ENCODE results near the gene ADCY3. TPM values are rescaled to one million over a fixed set of nuclear protein-coding genes. Genes with fewer than 3 reads are reported as not detected.

The ADCY3 gene
- total and polyA plus RNA-seq, 10 of the 15 experiments (the other 5 are each of a cell fraction or from before 2014, with no cell fraction given) = 2.8 to 102 (median 50.4) TPM

DNA sequence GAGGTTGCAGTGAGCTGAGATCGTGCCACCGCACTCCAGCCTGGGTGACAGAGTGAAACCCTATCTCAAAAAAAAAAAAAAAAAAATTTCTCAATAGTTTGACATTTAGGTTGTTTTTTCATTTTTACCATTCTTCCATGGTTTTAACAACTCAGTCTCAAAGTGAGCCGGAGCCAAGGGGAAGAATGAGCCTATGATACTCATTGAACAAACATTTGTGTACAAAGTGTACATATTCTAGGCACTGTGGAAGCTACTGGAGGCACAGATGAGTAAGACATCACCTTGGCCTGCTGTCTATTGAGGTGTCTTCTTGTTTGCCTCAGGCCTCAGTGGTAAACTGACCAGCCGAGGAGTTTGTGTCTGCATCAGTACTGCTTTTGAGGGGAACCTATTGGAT lies 104.9 kb downstream of the ADCY3 start:
- no TSS peak for BruUV-seq (replicated peaks)
- ChIA-PET POLR2A (interaction anchor here (0.7 kb wide), 1 partner anchor 438 kb away, joined by 6 read pairs; no protein-coding TSS in a partner anchor), CTCF (interaction anchor here (1.4 kb wide), 1 partner anchor 12 kb away, joined by 4 read pairs; no protein-coding TSS in a partner anchor), RAD21 (ENCODE audit: unreplicated experiment) (no interaction called here), SMC1A (ENCODE audit: uncharacterized antibody, unreplicated experiment) (interaction anchor here (1.2 to 1.8 kb wide), 2 partner anchors 16 to 393 kb away, joined by 3 to 7 read pairs; no protein-coding TSS in a partner anchor)
- Histone ChIP-seq H3K4me1 (ENCODE audit: control insufficient read depth, insufficient read depth, low read length) (no peaks in the 10 kb centered on the region), H3K36me3 (ENCODE audit: control insufficient read depth in 2 of 2, insufficient read depth in 2 of 2, low read length in 1 of 2) (peaks cover 21 to 29% of the 10 kb centered on the region in 2 experiments), H3K4me2 (ENCODE audit: control insufficient read depth, insufficient read depth) (no peak overlapping the region), H2AFZ (ENCODE audit: control insufficient read depth, low read depth, low read length) (no peak overlapping the region), H3K9me3 (replicated peaks; ENCODE audit: control insufficient read depth, insufficient read depth, low read length) (no peaks in the 10 kb centered on the region), H3K27me3 (replicated peaks in 1 of 2; ENCODE audit: control insufficient read depth in 2 of 2, insufficient read depth in 2 of 2, low read length in 1 of 2) (no peaks in the 10 kb centered on the region), H3K79me2 (ENCODE audit: control insufficient read depth, insufficient read depth, low read length) (peaks cover 7% of the 10 kb centered on the region), H3K27ac (ENCODE audit: control insufficient read depth, insufficient read depth) (no peak overlapping the region), H3K9ac (ENCODE audit: control insufficient read depth, insufficient read depth, low read length) (no peak overlapping the region), H3K4me3 (no peak overlapping the region), H4K20me1 (ENCODE audit: control insufficient read depth, insufficient read depth) (no peaks in the 10 kb centered on the region)
- ATAC-seq = no peak
- in situ Hi-C loops (cut with MboI) (no loop called here), intact Hi-C loops (cut with micrococcal nuclease; ENCODE audit: unreplicated experiment) (no loop called here)
- FAIRE-seq = no peak
- TF ChIP-seq CUX1 (IDR thresholded peaks at IDR 0.05; ENCODE audit: insufficient replicate concordance, low read depth, low read length) (no peak), MEF2B (IDR thresholded peaks at IDR 0.05; ENCODE audit: partially characterized antibody, poor library complexity, severe bottlenecking) (no peak), SUZ12 (IDR thresholded peaks at IDR 0.05; ENCODE audit: unreplicated experiment) (no peak), SREBF1 (IDR thresholded peaks at IDR 0.05; ENCODE audit: low read length) (no peak)
- WGBS (ENCODE audit: insufficient coverage, insufficient replicate concordance, low lambda C conversion rate, missing lambda C conversion rate) = 93% methylated on average over 4 of the region's 4 CpGs
- DNase-seq (ENCODE audit: low read depth, low spot score) = no peak
